Right ventricle myocardium inferior (tissue), 1 donor: Measurements from ENCODE around the gene DSG2. TPM values are rescaled to one million over a fixed set of nuclear protein-coding genes. Genes with fewer than 3 reads are reported as not detected.

Experiments
- ATAC-seq: fragments of 200-7000 bp; cut with Tn5 transposase; one replicate; pipeline ENCODE4 v1.9.1; 2020; ENCODE audit warnings: mild to moderate bottlenecking, moderate library complexity
- DNase-seq: peaks from one replicate; pipeline ENCODE4 v3.0.0; 2021; ENCODE audit errors: missing footprints
- intact Hi-C: fragments of 100-400 bp; cut with DNase I; formaldehyde crosslinking; loops from one replicate; pipeline ENCODE4 v1.11.0; 2022
- total RNA-seq: library from RNA; stranded (reverse); fragmentation: NEBNext Ultra II Directional; extraction: Animal tissue kit (Norgen Biotek cat#: 25700); gene quantifications from one replicate; pipeline ENCODE4 v1.2.1, GENCODE V29; 2021
- donor health status: DM: no; HTN: yes; CAD: no; lungs with severe emphysema.

DSG2 gene
- total RNA-seq, 1 donor from 2014 or later = 35.7 TPM

DNA sequence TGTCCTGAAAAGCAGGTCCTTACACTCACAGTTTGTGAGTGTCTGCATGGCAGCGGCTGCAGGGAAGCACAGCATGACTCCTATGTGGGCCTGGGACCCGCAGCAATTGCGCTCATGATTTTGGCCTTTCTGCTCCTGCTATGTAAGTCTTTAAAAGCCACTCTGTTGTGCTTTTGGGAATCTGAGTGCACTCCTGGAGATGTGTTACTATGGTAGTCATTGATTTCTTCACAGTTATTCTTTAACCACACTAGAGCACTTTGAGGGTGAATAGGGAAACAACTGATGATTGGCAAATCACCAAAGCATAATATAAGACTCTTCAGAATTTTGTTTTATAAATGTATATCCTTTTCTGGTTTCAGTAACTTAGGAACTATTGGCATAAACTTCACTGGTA, 40.9 kb downstream of the DSG2 start:
- DNase-seq (no peak), ATAC-seq (no peak)
- intact Hi-C loops = no loop called here

DNA sequence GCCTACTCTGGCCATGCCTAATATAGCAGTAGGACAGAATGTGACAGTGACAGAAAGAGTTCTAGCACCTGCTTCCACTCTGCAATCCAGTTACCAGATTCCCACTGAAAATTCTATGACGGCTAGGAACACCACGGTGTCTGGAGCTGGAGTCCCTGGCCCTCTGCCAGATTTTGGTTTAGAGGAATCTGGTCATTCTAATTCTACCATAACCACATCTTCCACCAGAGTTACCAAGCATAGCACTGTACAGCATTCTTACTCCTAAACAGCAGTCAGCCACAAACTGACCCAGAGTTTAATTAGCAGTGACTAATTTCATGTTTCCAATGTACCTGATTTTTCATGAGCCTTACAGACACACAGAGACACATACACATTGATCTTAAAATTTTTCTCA, 48.5 kb downstream of the DSG2 start:
- intact Hi-C loops = no loop called here
- ATAC-seq = no peak
- no peak for DNase-seq

DNA sequence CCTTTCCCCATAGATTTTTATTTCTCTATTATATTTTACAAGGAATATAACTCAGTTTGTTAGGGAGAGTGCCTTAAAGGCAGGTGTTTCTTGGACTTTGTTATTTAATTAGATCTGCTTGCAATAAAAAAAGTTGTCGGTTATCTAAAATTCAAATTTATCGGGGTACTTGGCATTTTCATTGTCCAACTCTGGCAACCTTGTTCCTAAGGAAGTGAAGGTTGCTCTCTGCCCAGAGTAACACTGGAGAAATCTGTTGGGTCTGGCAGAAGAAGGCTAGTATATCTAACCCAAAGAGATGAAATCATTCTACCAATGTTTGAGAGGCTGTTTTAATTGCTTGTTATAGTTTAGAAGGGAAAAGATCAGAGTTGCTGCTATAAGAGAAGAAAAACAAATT, 50.9 kb downstream of the DSG2 start:
- intact Hi-C loops = no loop called here
- no peak for DNase-seq
- no peak for ATAC-seq

DNA sequence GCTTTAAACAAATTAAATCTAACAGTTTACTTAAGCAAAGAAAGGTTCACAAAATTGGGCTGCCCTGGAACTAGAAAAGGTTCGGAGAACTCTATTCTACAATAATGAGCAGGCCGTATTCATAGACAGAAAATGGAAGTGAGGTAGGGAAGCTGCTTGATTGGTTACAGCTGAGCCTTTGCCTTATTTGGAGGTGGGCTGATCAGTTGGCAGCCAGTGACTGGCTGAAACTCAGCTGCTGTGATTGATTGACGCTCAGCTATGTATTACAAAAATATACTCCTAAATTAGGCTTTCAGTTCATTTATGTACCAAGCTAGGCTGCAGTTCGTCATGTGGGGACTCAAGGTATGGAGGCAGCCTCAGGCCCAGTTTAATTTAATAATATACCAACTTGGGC, 51.4 kb downstream of the DSG2 start:
- ATAC-seq = no peak
- DNase-seq = no peak
- intact Hi-C loops = no loop called here

DNA sequence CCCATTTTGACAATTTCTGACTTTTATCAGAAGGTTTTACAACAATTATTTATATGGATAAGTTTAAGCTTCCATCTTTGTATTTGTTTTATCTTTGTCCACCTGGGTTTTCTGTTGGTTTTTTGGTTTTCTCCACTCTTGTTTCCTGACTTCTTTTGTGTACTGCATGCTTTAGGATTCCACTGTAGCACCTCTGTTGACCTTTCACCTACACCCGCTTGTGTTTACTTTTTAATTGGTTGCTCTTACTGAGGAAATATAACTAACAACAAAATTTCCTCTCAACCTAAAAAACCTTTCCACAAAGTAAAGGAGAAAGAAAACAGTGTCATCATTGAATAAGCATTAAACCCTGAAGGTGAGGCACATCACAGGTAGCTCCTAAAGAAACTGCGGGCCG, 53.9 kb downstream of the DSG2 start:
- ATAC-seq (no peak), DNase-seq (no peak)
- intact Hi-C loops = loop anchor here (10.0 kb wide), 1 partner anchor 423 kb away; no protein-coding TSS in a partner anchor

DNA sequence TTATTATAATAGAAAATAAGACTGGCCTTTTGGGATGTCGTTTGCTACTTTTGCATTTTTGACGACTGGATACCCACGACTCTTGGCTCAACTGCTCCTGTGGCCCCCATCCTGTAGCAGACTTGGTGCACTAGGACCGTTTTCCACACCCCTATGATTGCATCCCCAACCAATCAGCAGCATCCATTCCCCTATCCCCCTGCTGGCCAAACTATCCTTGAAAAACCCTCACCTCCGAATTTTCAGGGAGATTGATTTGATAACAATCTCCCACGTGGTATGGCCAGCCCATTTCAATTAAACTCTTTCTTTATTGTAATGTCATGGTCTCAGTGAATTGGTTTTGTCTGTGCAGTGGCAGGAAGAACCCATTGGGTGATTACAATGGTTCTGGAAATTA, 55.8 kb downstream of the DSG2 start:
- no peak for ATAC-seq
- intact Hi-C loops = loop anchor here (10.0 kb wide), 1 partner anchor 421 kb away; no protein-coding TSS in a partner anchor
- DNase-seq = no peak

DNA sequence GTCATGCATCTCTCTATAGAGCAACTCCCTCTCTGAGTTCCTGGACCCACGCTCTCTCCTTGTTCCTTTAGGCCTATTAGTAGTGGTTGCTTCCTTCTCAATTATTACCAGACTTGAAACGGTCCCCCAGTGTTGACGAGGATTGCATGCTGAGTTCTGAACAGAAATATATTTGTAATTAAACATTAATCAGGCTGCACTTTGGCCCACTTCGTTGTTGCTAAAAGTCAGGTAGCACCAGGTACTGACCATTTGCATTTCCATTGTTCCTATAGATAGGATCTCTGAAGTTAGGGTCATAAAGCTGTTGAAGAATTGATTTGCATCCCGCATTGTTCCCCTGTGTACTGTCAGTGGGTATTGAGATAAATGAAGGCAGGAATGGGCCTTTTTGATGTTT, 56.8 kb downstream of the DSG2 start:
- ATAC-seq = no peak
- DNase-seq = no peak
- intact Hi-C loops = loop anchor here (10.0 kb wide), 1 partner anchor 420 kb away; no protein-coding TSS in a partner anchor

DNA sequence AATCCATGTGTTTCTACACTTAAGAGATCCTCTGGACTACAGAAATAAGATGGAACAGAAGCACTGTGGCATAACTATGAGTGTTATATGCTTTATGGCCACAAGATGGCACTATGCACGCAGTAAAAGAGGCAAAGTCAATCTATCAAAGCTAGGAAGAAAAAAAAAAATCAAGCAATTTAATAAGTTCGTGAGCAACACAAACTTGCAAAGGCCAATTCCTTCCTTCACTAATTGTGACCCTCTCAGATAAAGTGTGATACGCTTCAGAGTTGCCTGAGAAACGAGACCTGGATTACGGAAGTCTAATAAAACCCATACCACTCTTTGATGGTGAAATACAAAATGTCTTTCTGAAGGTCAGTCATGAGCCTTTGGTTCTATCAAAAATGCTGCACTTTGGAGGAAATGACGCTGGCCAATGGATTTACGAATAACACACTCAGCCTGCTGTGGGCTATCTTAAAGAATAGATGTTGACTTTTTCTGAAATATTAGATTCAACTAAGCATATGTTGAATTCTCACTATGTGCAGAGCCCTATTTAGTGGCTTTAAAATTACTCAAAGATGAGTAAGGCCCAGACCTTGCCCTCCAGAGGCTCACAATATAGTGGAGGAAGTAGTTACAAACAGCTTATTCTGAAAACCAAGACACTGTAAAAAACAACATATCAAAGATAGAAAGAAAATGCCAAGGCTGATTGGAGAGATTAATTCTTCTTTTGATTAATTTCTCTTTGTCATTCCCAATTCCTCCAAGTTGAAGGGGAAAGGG, 58.2 kb downstream of the DSG2 start:
- ATAC-seq = peak; percentile 70

DNA sequence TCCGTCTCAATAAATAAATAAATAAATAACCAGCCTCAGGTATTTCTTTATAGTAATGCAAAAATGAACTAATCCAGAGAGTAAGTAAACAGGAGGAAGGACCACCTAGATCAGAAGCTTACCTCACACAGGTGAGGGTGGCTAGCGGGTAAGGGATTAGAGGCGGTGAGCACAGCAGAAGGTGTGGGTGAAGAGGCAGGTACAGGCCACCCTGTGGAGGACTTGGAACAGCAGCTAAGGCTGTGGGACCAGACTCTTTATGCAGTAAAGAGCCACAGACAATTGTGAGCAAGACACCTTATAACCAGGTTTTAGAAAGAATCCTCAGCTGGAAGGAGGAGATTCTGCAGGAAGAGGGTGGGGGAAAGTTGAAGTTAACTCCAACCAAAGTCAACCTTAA, 59.5 kb downstream of the DSG2 start:
- ATAC-seq (no peak), DNase-seq (no peak)
- intact Hi-C loops = loop anchor here (2.0 to 10.0 kb wide), 4 partner anchors 69 to 417 kb away; no protein-coding TSS in a partner anchor

More for the DNA sequence above, 58.2 kb downstream of the DSG2 start:
- no peak for DNase-seq
- intact Hi-C loops = loop anchor here (2.0 to 10.0 kb wide), 4 partner anchors 71 to 419 kb away; no protein-coding TSS in a partner anchor

DNA sequence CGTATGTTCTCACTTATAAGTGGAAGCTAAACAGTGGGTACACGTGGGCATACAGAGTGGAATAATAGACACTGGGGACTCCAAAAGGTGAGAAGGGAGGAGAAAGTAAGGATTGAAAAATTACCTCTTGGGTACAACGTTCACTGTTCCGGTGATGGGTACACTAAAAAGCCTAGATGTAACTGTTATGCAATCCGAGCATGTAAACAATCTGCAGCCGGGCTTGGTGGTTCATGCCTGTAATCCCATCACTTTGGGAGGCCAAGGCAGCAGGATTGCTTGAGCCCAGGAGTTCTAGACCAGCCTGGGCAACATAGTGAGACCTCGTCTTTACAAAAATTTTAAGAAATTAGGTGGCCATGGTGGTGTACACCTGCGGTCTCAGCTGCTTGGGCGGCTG, 60.6 kb downstream of the DSG2 start:
- intact Hi-C loops = loop anchor here (10.0 kb wide), 1 partner anchor 416 kb away; no protein-coding TSS in a partner anchor
- no peak for ATAC-seq
- DNase-seq = no peak

DNA sequence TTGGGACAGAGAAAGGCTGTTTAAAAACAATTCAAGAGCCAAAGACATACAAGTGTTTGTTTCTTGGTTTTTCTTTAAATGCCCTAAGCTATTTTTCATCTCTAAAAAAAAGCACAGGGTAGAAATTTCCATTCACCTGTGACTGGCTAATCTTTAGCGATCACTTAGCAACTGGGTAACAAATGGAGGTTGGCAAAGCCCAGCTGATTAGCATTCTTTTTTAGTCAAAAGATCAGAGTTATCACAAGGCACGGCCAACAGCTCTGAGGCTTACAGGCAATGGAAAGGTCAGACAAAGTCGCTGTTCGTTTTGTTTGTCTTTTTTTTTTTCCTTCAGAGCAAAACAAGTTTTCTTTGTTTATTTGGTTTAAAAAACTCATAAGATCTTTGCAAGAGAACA, 64.7 kb downstream of the DSG2 start:
- no peak for DNase-seq
- ATAC-seq = no peak
- intact Hi-C loops = loop anchor here (5.0 kb wide), 1 partner anchor 50 kb away; no protein-coding TSS in a partner anchor

DNA sequence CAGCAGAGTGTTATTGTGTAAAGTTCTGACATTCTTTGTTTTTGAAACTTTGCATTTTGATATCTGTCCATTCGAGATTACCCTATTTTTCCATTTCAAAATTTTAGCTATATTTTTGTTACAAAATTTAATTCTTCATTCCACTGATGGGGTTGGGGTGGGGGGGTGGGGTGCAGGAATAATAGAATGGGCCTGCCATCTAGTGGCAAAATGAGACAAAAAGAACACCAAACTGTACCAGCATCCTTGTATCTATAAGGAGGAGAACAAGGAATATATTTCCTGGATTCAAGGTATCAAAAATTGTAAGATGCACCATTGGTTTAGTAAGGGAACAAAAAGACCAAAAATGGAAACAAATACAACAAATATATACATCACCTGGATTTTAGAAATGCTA, 65.8 kb downstream of the DSG2 start:
- intact Hi-C loops = loop anchor here (5.0 kb wide), 1 partner anchor 49 kb away; no protein-coding TSS in a partner anchor
- ATAC-seq (no peak), DNase-seq (no peak)

DNA sequence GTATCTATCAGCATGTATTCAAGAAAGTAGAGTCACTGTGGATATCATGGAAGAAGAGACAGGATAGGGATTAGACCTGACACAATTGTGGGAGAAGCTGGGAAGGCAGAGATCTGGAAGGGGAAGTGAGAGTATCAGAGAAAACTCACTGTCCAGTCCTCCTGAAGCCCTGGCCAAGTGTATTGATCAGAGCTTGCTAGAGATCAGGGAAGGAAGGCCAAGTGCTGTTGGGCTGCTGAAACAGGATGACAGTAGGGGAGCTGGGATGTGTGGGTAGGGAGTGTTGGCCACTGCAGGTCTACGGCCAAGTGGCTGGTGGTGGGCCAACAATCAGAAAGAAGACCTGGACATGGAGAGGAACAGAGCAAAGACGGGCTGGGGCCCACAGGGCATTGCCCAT, 67.4 kb downstream of the DSG2 start:
- intact Hi-C loops = no loop called here
- ATAC-seq (no peak), DNase-seq (no peak)

DNA sequence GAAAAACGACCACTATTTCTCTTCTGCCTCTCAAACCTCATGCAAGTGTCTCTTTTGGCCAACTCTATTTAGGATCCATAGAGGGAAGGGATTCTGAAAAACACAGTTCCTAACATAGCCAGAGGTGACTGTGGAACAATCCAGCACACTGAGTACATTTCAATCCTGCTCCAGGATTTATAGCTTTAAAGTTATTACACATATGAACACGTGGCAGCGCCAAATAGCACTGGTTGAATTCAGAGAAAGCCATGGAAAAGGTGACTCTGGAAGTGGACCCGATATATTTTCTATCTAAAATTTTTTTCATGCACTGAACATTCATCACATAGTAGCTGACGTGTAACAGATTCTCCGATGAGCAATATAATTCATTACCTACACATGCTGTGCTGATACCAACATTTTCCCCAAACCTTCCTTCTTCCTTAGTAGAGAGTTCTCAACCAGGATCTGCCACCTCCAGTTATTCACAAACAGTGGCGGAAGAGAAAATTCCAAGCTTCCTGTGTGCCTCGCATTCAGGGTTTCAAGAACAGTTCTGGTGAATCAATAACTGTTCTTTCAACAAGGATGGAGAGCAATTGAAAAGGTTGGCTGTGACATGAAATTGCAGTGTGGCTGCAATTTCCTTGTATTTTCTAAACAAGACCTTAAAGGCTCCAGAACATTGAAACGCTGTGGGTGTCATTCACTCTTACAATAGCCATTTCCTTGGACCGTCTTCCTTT, 68.0 kb downstream of the DSG2 start:
- intact Hi-C loops = no loop called here

DNA sequence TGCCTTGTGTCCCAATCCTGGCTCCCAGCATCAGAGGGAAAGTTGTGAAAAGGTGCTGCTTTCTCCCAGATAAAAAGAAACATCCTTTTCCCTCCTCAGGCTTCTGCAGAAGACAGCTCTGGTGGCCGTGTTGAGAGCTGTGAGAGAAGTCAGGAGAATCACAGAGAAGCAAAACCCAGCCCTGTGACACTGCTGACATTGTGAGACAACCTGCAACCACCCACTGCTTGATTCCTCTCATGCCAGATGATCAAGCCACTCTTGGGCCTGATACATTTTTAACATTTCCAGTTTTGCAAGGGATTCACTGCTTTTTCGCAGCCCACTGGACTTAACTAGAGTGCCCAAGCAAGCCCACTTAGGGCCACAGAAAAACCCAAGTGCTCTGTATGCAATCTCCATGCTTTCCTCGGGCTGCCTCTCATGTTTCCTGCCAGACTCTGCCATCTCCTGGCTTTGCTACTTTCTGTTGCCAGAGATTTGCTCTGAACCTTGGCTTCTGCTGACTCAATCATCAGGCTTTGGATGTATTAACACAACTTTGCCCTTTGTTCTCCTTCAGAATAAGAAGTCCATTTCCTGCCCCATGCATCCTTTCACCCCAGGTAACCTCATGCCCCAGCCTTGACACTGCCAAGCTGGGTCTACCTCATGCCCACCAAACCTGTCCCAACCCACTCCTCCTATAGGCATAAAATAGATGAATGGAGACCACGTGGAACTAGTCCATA, 68.8 kb downstream of the DSG2 start:
- no peak for DNase-seq
- ATAC-seq = no peak
- intact Hi-C loops = no loop called here

More for the DNA sequence above, 68.0 kb downstream of the DSG2 start:
- no peak for ATAC-seq
- DNase-seq = no peak

DNA sequence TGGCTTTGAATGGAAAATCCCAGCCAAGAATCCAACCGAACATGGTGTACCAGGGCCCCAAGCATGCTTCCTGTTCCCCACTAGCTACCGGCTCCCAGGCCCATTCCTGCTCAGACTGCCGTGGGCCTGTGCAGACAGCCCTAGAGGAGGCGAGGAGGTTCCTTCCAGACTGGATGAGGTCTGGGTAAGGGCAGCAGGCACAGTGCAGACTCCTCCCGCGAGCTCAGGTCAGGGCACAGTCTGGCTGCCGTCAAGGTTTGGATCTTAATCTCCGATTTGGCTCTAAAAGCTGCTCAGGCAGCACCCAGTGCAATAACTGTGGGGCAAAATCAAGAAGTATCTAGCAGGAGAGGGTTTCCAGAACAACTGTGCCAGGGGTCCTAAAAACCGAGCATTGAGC, 74.4 kb downstream of the DSG2 start:
- no peak for ATAC-seq
- intact Hi-C loops = no loop called here
- DNase-seq = no peak

DNA sequence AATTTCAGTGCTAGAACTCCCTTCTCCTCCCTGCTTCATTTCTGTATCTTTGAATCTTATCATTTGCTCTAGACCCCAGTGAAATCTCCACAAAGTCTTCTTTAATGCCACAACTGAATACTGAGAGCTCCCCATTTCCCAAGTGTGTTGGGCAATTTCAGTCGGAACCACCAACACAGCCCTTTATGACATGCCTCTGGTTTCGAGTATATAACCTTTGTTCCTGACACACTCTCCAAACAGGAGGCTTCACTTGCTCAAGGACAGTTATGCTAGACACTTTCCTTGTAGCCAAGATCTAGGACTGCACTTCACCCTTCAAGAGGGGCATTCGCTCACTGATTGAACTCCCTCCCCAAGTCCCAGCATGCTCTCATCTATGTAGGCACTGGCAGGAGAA, 75.1 kb downstream of the DSG2 start:
- intact Hi-C loops = no loop called here

DNA sequence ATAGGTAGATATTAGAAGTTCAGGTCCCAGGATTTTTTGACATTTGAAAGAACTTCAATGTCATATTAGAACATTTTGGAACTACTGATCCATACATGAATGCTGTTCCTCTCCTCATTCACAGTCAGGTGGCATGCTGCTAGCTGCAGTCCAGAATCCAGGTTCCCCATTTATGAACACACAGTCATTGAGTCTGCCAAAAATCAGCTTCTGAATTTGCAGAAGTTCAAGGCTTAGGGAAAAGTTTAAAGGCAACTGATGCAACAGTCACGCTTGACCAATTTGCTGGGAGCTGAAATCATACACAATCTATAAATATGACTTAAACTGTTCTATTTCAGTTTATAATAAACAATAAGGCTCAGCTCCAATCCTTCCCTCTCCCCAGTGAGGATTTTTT, 76.4 kb downstream of the DSG2 start:
- no peak for ATAC-seq
- no peak for DNase-seq
- intact Hi-C loops = no loop called here

More for the DNA sequence above, 75.1 kb downstream of the DSG2 start:
- ATAC-seq = no peak
- DNase-seq = no peak
